Measurements from ENCODE around the gene KDM8. TPM values are rescaled to one million over a fixed set of nuclear protein-coding genes. Genes with fewer than 3 reads are reported as not detected.
"Not testable (repeated sequence)": the region's sequence is repeated elsewhere in the genome, so short reads cannot be mapped to it uniquely, and the experiment has no call there.

Gene KDM8
- polyA plus RNA-seq, 5 donors: 8.1 to 10.0 (median 8.8) TPM

- DNase-seq: no peak
These were observed 38.3 kb downstream of the KDM8 start for GRCh38 chr16:27241658-27242057.

DNA sequence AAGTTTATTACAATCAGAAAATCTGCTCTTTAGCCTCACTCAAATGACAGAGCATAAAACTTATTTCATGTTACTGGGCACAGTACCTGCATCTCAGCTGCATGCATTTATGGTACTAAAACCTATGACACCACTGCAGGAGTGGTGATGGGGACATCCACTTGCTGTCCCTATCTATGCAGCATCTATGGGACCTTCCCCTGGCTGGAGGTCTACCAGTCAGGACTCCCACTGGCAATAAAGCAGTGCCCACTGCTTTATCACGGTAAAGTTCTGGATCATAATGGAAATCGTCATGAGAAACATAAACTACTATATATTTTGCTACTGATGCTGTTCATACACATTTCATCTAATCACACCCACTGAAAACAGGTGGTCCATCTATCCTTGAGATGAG, 39.1 kb downstream of the KDM8 start:
- no peak for DNase-seq

- peak; percentile 57 to 60 for DNase-seq
These were observed 39.7 kb downstream of the KDM8 start for GRCh38 chr16:27242868-27243590.

DNA sequence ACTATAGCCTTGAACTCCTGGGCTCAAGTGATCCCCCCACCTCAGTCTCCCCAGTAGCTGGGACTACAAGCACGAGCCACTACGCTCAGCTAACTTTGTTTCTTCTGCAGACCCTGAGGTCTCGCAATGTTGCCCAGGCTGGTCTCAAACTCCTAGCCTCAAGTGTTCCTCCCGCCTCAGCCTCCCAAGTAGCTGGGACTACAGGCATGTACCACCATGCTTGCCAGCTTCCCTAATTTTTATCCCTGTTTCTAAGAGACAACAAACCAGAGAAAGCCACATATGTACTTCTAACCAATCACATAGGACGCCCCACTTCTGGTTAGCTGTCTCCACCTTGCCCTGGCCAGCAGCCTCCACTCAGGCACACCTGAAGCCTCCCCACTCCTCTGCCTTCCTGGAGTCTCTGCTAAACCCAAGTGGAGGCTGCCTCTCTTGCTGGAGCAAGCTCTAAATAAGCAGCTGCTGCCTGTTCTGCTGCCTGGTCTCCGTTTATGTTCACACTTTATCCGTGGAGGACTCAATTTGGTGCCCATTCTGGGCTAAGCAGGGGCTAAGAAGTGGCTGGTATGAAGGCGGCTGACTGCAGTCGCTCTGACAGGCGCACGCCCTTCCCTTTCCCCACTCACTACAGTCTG, 40.5 kb downstream of the KDM8 start:
- DNase-seq: no peak

DNA sequence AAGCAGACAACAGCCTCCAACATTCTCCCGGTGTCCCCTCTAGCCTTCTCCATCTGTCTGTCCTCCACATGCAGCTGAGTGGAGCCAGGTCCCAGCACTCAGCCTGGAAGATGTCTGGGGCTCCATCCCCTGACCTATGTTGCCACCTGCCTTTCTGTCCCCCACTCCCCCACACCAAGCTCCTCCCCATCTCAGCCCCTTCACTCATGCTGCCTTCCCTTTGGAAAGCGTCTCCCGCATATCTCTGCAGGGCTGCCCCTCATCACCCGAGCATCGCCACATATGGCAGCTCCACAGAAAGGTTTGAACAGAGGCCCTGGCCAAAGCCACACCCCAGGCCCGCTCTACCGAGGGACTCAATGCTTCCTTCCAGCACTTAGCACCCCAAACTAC, 41.0 kb downstream of the KDM8 start:
- DNase-seq: no peak

- peak; percentile 89 to 91 for DNase-seq
These were observed 42.2 kb downstream of the KDM8 start for GRCh38 chr16:27245276-27246172.

DNA sequence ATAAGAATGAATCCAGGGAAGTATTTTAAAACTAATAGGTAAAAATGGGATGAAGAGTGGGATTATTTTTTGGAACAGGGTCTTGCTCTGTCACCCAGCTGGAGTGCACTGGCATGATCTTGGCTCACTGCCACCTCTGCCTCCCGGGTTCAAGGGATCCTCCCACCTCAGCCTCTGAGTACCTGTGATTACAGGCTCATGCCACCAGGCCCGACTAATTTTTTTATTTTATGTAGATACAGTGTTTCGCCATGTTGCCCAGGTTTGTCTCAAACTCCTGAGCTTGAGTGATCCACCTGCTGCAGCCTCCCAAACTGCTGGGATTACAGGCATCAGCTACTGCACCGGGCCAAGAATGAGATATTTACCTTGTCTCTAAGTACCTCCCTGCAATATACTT, 43.1 kb downstream of the KDM8 start:
- DNase-seq: no peak

GRCh38 chr16:27247076-27247475, 43.8 kb downstream of the KDM8 start:
- not testable (repeated sequence) for DNase-seq

DNA sequence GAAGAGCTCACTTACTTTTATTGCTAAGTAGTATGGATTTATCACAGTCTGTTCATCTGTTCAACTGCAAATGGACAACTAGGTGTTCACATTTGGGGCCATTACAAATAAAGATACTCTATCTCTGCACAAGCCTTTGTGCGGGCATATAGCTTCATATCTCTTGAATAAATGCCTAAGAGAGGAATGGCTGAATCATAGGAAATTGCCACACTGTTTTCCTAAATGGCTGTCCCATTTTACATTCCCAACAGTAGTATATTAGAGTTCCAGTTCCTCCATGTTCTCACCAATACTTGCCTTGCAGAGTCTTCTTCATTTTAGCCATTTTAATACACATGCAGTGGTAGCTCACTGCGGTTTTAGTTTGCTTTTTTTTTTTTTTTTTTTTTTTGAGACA, 44.7 kb downstream of the KDM8 start:
- DNase-seq: no peak

DNA sequence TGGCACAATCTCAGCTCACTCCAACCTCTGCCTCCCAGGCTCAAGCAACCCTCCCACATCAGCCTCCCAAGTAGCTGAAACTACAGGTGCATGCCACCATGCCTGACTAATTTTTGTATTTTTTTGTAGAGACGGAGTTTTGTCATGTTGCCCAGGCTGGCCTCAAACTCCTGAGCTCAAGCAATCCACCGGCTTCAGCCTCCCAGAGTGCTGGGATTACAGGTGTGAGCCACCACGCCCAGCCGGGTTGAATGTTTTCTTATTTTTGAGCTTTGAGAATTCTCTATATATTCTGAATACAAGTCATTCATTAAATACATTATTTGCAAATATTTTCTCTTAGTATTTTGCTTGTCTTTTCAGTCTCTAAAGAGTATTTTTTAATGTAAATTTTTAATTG, 45.6 kb downstream of the KDM8 start:
- DNase-seq: not testable (repeated sequence)

GRCh38 chr16:27251541-27252205, 48.3 kb downstream of the KDM8 start:
- DNase-seq: no peak

- DNase-seq: no peak
These were observed 48.9 kb downstream of the KDM8 start for GRCh38 chr16:27252206-27252585.

GRCh38 chr16:27253526-27253930, 50.2 kb downstream of the KDM8 start:
- DNase-seq: no peak

GRCh38 chr16:27254262-27254811, 51.0 kb downstream of the KDM8 start:
- no peak for DNase-seq

GRCh38 chr16:27256861-27257260, 53.5 kb downstream of the KDM8 start:
- no peak for DNase-seq

GRCh38 chr16:27257271-27257670, 53.9 kb downstream of the KDM8 start:
- no peak for DNase-seq

- DNase-seq: peak in 1 of 2 donors; percentile 48
These were observed 55.0 kb downstream of the KDM8 start for GRCh38 chr16:27258241-27258734.

DNA sequence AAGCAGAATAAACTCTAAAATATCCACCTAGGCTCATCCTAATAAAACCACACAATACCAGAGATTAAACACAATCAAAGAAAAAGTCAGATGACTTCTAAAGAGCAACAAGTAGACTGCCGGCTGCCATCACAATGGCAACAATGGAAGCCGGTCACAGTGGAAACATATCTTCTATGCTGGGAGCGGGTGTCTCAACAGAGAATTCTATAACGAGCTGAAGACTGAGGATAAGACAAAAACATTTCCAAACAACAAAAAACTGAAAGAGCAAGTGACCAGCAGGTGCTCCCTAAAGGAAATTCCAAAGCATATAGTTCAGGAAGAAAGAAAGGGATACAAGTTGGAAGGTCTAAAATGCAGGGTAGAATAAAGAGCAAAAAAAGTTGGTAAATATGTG, 56.4 kb downstream of the KDM8 start:
- DNase-seq: no peak

DNA sequence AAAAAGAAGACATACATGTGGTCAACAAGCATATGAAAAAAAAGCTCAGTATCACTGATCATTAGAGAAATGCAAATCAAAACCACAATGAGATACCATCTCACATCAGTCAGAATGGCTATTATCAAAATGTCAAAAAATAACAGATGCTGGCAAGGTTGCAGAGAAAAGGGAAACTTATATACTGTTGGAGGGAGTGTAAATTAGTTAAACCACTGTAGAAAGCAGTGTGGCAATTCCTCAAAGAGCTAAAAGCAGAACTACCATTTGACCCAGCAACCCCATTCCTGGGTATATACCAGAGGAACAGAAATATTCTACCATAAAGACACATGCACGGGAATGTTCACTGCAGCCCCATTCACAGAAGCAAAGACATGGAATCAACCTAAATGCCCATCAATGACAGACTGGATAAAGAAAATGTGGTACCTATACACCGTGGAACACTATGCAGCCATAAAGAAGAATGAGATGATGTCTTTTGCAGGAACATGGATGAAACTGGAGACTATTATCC, 59.6 kb downstream of the KDM8 start:
- DNase-seq: not testable (repeated sequence)

GRCh38 chr16:27264151-27264550, 60.8 kb downstream of the KDM8 start:
- no peak for DNase-seq

- DNase-seq: no peak
These were observed 62.7 kb downstream of the KDM8 start for GRCh38 chr16:27265982-27266381.
